PC-3 (cell line): ENCODE measurements around the gene AHDC1.

Experiments
- EZH2 ChIP-seq: fragments of 300-600 bp; sonication (generic); IDR thresholded peaks from one replicate; pipeline ENCODE4 v1.6.1; 2017; ENCODE audit warnings: antibody characterized with exemption, mild to moderate bottlenecking, low read length; ENCODE audit not compliant: unreplicated experiment
- EZH2phosphoT487 ChIP-seq: fragments of 300-600 bp; sonication (generic); IDR thresholded peaks from 2 replicates; pipeline ENCODE4 v1.6.1; 2018; ENCODE audit warnings: mild to moderate bottlenecking, antibody characterized with exemption, low read length, borderline replicate concordance
- TF ChIP-seq, protein P1 (sequence below): fragments of 300-600 bp; sonication (generic); conservative IDR thresholded peaks from 2 replicates; pipeline ENCODE4 v1.5.1; 2017; ENCODE audit warnings: antibody characterized with exemption, low read depth, mild to moderate bottlenecking, low read length

DNA sequence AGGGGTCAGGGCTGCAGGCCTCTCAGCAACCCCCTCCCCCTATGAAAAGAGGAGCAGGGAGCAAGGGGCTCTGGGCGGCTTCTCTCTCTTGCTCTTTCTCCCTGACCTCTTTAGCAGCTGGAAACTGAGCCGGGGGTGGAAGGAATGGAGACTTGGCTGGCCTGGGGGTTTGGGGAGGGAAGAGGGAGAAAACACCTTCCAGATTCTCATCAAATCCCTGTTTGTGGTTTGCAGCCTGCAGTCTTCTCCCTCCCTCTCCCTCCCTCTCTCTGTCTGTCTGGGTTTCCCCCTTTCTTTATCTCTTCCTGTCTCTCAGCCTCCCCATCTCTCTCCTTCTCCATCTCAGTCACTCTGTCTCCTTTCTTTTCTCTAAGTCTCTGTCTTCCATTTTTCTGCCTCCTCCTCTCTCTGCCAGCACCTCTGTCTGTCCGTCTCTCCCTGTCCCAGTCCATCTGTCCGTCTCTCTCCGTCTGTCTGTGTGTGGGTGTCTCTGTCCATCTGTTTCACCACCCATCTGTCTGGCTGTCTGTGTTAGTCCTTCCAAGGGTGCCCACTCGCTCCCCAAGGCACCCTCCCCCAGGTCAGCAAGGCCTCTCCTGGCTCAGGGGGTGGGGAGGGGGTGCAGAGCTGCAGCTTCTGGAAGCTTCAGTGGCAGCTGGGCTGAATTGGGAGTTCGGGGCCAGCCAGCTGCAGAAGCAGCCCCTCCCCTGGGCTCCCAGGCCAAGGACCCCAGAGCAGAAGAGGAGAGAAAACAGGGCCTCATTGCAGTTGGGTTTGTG lies 6.2 kb downstream of the AHDC1 start:
- TF ChIP-seq, protein P1, sequence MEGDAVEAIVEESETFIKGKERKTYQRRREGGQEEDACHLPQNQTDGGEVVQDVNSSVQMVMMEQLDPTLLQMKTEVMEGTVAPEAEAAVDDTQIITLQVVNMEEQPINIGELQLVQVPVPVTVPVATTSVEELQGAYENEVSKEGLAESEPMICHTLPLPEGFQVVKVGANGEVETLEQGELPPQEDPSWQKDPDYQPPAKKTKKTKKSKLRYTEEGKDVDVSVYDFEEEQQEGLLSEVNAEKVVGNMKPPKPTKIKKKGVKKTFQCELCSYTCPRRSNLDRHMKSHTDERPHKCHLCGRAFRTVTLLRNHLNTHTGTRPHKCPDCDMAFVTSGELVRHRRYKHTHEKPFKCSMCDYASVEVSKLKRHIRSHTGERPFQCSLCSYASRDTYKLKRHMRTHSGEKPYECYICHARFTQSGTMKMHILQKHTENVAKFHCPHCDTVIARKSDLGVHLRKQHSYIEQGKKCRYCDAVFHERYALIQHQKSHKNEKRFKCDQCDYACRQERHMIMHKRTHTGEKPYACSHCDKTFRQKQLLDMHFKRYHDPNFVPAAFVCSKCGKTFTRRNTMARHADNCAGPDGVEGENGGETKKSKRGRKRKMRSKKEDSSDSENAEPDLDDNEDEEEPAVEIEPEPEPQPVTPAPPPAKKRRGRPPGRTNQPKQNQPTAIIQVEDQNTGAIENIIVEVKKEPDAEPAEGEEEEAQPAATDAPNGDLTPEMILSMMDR: no peak
- TF ChIP-seq EZH2: no peak
- TF ChIP-seq EZH2phosphoT487: no peak
